Peyer's patch (tissue), 4 donors: ENCODE data around the gene ZDHHC13.

Experiments
- POLR2A ChIP-seq, 2 donors: fragments of 450-650 bp; IDR thresholded peaks; one replicate each; pipeline ENCODE4 v1.5.1; 2017; ENCODE audit warnings: antibody characterized with exemption in 2 of 2, mild to moderate bottlenecking in 2 of 2, moderate library complexity in 2 of 2
- TF ChIP-seq, protein P1 (sequence below), 6 experiments: fragments of 450-650 bp in 4 of 6; fragments of 200-600 bp in 2 of 6; sonication (generic) in 1 of 6; IDR thresholded peaks; one replicate each; pipeline ENCODE4 v1.5.1; 2017 to 2019; ENCODE audit warnings: antibody characterized with exemption in 6 of 6, mild to moderate bottlenecking in 3 of 6, moderate library complexity in 1 of 6

DNA sequence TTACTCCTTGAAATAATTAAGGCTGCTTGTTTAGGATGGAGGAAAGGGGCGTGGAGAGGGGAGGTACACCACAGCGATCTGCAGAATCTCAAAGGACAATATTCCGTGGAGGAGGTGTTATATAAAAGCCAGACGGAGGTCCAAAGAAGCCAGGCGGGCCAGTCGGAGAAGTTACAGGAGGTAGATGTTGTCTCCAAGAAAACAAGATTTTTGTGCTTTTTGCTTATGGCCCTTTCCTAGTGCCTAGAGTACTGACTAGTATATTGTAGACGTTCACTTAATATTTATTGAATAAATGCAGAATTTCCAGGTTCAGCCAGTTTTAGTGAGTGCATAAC, 761 bp downstream of the ZDHHC13 start:
- TF ChIP-seq, protein P1, sequence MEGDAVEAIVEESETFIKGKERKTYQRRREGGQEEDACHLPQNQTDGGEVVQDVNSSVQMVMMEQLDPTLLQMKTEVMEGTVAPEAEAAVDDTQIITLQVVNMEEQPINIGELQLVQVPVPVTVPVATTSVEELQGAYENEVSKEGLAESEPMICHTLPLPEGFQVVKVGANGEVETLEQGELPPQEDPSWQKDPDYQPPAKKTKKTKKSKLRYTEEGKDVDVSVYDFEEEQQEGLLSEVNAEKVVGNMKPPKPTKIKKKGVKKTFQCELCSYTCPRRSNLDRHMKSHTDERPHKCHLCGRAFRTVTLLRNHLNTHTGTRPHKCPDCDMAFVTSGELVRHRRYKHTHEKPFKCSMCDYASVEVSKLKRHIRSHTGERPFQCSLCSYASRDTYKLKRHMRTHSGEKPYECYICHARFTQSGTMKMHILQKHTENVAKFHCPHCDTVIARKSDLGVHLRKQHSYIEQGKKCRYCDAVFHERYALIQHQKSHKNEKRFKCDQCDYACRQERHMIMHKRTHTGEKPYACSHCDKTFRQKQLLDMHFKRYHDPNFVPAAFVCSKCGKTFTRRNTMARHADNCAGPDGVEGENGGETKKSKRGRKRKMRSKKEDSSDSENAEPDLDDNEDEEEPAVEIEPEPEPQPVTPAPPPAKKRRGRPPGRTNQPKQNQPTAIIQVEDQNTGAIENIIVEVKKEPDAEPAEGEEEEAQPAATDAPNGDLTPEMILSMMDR (IDR thresholded peaks at IDR 0.05): no peak
- no peak for TF ChIP-seq POLR2A (IDR thresholded peaks at IDR 0.05)
